GM12801 (cell line): ENCODE data around the gene COL4A2.

Source experiments
- CTCF ChIP-seq: IDR thresholded peaks from one replicate; pipeline ENCODE4 v1.5.1; 2011; ENCODE audit warnings: control low read depth; ENCODE audit not compliant: insufficient read length; ENCODE audit errors: extremely low read depth

The COL4A2 gene

GRCh38 chr13:110341445-110342244 lies 34.6 kb downstream of the COL4A2 start:
- no peak for TF ChIP-seq CTCF

GRCh38 chr13:110342474-110342873 lies 35.4 kb downstream of the COL4A2 start:
- no peak for TF ChIP-seq CTCF

GRCh38 chr13:110343241-110343865 lies 36.3 kb downstream of the COL4A2 start:
- TF ChIP-seq CTCF = no peak

GRCh38 chr13:110344320-110344719 lies 37.2 kb downstream of the COL4A2 start:
- no peak for TF ChIP-seq CTCF

GRCh38 chr13:110345266-110345665 lies 38.2 kb downstream of the COL4A2 start:
- no peak for TF ChIP-seq CTCF

GRCh38 chr13:110345701-110346100 lies 38.6 kb downstream of the COL4A2 start:
- no peak for TF ChIP-seq CTCF

GRCh38 chr13:110346661-110347067 lies 39.6 kb downstream of the COL4A2 start:
- no peak for TF ChIP-seq CTCF
